NT2/D1 (cell line): ENCODE data around the gene CASP14.

Experiments
- SUZ12 ChIP-seq: IDR thresholded peaks from 2 replicates; pipeline ENCODE4 v1.6.1; 2011; ENCODE audit not compliant: insufficient read length, insufficient read depth; ENCODE audit errors: extremely low read depth
- YY1 ChIP-seq: IDR thresholded peaks from 2 replicates; pipeline ENCODE4 v1.6.1; 2011; ENCODE audit not compliant: insufficient read length, insufficient read depth
- ZNF274 ChIP-seq: IDR thresholded peaks from 2 replicates; pipeline ENCODE4 v1.6.1; 2011; ENCODE audit warnings: mild to moderate bottlenecking, low read depth, low read length

DNA sequence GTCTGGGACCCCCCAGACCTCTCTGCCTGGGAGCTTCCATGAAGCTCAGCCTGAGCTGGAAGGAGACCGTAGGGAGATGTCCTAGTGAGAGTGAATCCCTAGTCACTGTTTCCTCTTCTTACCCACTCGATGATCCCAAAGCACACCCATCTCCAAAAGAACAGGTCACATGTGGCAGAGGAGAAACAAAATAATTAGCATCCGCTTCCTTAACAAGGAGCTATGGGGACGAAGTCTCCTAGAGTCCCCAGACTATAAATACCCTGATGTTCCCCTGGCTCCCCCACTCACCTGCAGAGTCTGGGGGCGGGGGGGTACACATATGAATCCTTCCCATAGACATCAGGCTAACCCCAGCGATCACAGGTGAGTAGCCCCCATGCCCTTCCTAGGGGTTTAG, 32.6 kb downstream of the CASP14 start, which contains the start of gene OR1I1:
- no peak for TF ChIP-seq YY1
- TF ChIP-seq ZNF274, result no peak
- TF ChIP-seq SUZ12, result no peak
